ENCODE results near the gene IL4I1.

The IL4I1 gene

GRCh38 chr19:49884760-49885159, 11.9 kb downstream of the IL4I1 start:
- DNase-seq (ENCODE audit: extremely low read depth, low read depth) = no peak
- TF ChIP-seq CTCF (IDR thresholded peaks at IDR 0.05; ENCODE audit: low read depth, low read length) = no peak

- no peak for DNase-seq (ENCODE audit: extremely low read depth, low read depth)
- no peak for TF ChIP-seq CTCF (IDR thresholded peaks at IDR 0.05; ENCODE audit: low read depth, low read length)
Observed at GRCh38 chr19:49884109-49884508, 12.6 kb downstream of the IL4I1 start.

GRCh38 chr19:49883094-49883493, 13.6 kb downstream of the IL4I1 start:
- no peak for TF ChIP-seq CTCF (IDR thresholded peaks at IDR 0.05; ENCODE audit: low read depth, low read length)
- DNase-seq (ENCODE audit: extremely low read depth, low read depth) = no peak

- TF ChIP-seq CTCF (IDR thresholded peaks at IDR 0.05; ENCODE audit: low read depth, low read length) = no peak
- DNase-seq (ENCODE audit: extremely low read depth, low read depth) = no peak
Observed at GRCh38 chr19:49882643-49883042, 14.0 kb downstream of the IL4I1 start.

DNA sequence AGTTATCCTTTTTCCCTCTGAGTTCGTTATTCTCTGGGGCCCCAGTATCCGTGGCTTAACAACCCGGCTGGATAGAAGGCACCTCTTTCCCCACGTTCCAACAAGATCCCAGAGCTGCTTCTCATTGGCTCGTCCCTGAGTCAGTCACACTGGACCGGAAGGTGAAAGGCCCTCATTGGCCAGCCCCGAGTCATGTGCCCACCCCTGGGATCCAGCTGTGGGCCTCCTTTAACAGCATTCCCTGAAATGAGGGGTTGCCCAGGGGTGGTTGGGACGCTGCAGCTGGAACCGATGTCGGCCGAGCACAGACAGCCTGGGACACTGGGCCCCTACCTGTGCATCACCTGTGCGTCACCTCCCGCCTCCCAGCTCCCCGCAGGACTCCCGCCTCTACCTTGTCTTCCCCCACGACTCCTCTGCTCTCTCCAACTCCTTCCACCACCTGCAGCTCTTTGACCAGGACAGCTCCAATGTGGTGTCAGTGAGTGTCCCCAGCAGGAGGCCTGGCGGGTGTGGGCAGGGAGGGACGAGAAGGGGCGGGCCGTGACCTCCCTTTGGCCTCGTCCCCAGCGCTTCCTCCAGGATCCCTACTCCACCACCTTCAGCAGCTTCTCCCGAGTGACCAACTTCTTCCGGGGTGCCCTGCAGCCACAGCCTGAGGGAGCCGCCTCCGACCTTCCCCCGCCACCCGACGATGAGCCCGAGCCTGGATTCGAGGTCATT, 14.9 kb downstream of the IL4I1 start:
- DNase-seq (ENCODE audit: extremely low read depth, low read depth) = no peak
- no peak for TF ChIP-seq CTCF (IDR thresholded peaks at IDR 0.05; ENCODE audit: low read depth, low read length)

DNA sequence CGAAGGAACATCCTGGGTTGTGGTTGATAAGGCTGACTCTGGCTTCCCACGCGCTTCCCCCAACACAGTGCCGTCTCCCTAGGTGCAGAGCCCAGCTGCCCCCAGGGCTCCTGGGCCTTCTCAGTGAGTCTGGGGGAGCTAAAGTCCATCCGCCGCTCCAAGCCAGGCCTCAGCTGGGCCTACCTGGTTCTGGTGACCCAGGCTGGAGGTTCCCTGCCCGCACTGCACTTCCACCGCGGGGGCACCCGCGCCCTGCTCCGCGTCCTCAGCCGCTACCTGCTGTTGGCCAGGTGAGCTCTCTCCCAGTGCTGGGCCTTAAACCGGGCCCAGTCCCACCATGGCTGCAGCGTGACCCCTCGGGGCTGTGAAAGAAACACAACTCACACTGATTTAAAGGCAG, 15.5 kb downstream of the IL4I1 start:
- DNase-seq (ENCODE audit: extremely low read depth, low read depth) = no peak
- TF ChIP-seq CTCF (IDR thresholded peaks at IDR 0.05; ENCODE audit: low read depth, low read length) = no peak

DNA sequence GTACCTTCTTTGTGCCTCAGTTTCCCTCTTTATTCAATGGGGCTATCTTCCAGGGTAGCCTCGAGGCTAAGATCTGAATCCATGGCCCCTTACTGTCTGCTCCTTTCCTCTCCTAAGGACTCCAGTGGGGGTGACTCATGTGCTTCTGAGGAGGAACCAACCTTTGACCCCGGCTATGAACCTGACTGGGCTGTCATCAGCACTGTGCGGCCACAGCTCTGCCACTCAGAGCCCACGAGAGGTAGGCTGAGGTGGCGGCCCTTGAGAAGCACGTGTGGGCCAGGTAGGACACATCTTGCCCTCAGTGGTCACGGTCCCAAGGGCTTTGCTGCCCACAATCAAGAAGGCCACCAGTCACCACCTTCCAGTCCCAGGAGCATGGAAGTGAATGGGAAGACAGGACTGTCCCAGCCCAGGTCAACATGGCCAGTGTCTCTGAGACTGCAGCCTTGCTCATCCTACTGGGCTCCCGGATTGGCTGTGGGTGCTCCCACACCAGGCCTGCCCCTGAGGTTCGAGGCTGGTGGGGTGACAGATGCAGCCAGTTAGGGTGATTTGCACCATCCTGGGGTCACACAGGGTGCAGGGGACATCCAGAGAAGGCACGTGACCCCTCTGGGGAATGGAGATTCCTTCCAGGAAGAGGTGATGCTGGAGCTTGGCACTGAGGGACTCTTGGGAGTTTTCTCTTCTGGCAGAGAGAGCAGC, 16.4 kb downstream of the IL4I1 start:
- DNase-seq (ENCODE audit: extremely low read depth, low read depth) = no peak
- no peak for TF ChIP-seq CTCF (IDR thresholded peaks at IDR 0.05; ENCODE audit: low read depth, low read length)
